GM19099 (cell line): ENCODE measurements around the gene CDK13.
A peak's percentile ranks its signal among the peaks of the same experiment; 100 is the strongest.

Experiments
- POLR2A ChIP-seq: IDR thresholded peaks from 3 replicates; pipeline ENCODE4 v1.6.1; 2011; ENCODE audit warnings: low read depth; ENCODE audit not compliant: insufficient read length; ENCODE audit errors: extremely low read depth

CDK13 gene

GRCh38 chr7:40099837-40100236 lies 149.8 kb downstream of the CDK13 start:
- no peak for TF ChIP-seq POLR2A

GRCh38 chr7:40101201-40101600 lies 151.1 kb downstream of the CDK13 start:
- no peak for TF ChIP-seq POLR2A

GRCh38 chr7:40102897-40103296 lies 152.8 kb downstream of the CDK13 start:
- TF ChIP-seq POLR2A, result no peak

GRCh38 chr7:40105879-40106473 lies 155.9 kb downstream of the CDK13 start:
- no peak for TF ChIP-seq POLR2A

- no peak for TF ChIP-seq POLR2A
These were observed 165.9 kb downstream of the CDK13 start for GRCh38 chr7:40115936-40116335.

- no peak for TF ChIP-seq POLR2A
These were observed 170.0 kb downstream of the CDK13 start for GRCh38 chr7:40120020-40120419.

- no peak for TF ChIP-seq POLR2A
These were observed 172.8 kb downstream of the CDK13 start for GRCh38 chr7:40122940-40123254.

GRCh38 chr7:40133561-40134427 lies 183.7 kb downstream of the CDK13 start:
- no peak for TF ChIP-seq POLR2A

GRCh38 chr7:40134428-40135316 lies 184.6 kb downstream of the CDK13 start, which contains the start of the genes MPLKIP and SUGCT:
Gene MPLKIP (minus strand): TSS chr7:40134622. CDS start chr7:40134567, 55 bp downstream.
Gene SUGCT (plus strand): TSS chr7:40135005.
- TF ChIP-seq POLR2A, result peak; percentile 72

- TF ChIP-seq POLR2A, result no peak
These were observed 185.2 kb downstream of the CDK13 start for GRCh38 chr7:40135317-40135610.

- no peak for TF ChIP-seq POLR2A
These were observed 187.5 kb downstream of the CDK13 start for GRCh38 chr7:40137563-40137962.

GRCh38 chr7:40138973-40139372 lies 188.9 kb downstream of the CDK13 start:
- TF ChIP-seq POLR2A, result no peak

GRCh38 chr7:40147371-40148246 lies 197.6 kb downstream of the CDK13 start:
- no peak for TF ChIP-seq POLR2A

- TF ChIP-seq POLR2A, result no peak
These were observed 198.6 kb downstream of the CDK13 start for GRCh38 chr7:40148671-40149070.
